PC-9 (cell line): ENCODE results near the gene STRIT1. TPM values are rescaled to one million over a fixed set of nuclear protein-coding genes. Genes with fewer than 3 reads are reported as not detected.
A peak's percentile ranks its signal among the peaks of the same experiment; 100 is the strongest.
"Not testable (repeated sequence)": the region's sequence is repeated elsewhere in the genome, so short reads cannot be mapped to it uniquely, and the experiment has no call there.

Experiments
- BruUV-seq: library from RNA; stranded (reverse); fragments of 400-500 nt; replicated peaks from 2 replicates; lab custom pipeline; 2021; lab: Mats Ljungman, UMichigan
- CTCF ChIA-PET: fragments of 300-600 bp; sonication (Branson Sonifier 250); formaldehyde crosslinking; loops from one replicate; lab custom pipeline; 2022; ENCODE audit warnings: antibody characterized with exemption; lab: Charles Lee
- POLR2A ChIA-PET: fragments of 300-600 bp; sonication (Branson Sonifier 250); formaldehyde crosslinking; loops from one replicate; lab custom pipeline; 2022; ENCODE audit warnings: antibody characterized with exemption; ENCODE audit not compliant: unreplicated experiment; lab: Charles Lee
- DNase-seq, 2 experiments: peaks; one replicate each; pipeline versions ENCODE4 v3.0.0 to v3.0.0-alpha.2; 2015 to 2022; ENCODE audit warnings: mixed read lengths in 1 of 2
- H2AFZ ChIP-seq: fragments of 200-600 bp; sonication (generic); 2 replicates; pipeline ENCODE4 v1.8.1; 2017; ENCODE audit warnings: antibody characterized with exemption
- H3F3A ChIP-seq: fragments of 200-600 bp; sonication (generic); 2 replicates; pipeline ENCODE4 v1.8.1; 2017; ENCODE audit warnings: antibody characterized with exemption, mild to moderate bottlenecking, low read depth; ENCODE audit not compliant: insufficient read depth
- H3K27ac ChIP-seq: fragments of 200-600 bp; sonication (generic); 2 replicates; pipeline ENCODE4 v1.6.1; 2016; ENCODE audit warnings: mixed run types
- H3K27me3 ChIP-seq: fragments of 200-600 bp; sonication (generic); 2 replicates; pipeline ENCODE4 v1.6.1; 2016; ENCODE audit warnings: low read depth, mixed run types; ENCODE audit not compliant: insufficient read depth
- H3K36me3 ChIP-seq: fragments of 200-600 bp; sonication (generic); 2 replicates; pipeline ENCODE4 v1.6.1; 2016; ENCODE audit warnings: low read depth, mixed run types
- H3K4me1 ChIP-seq: fragments of 200-600 bp; sonication (generic); replicated peaks from 2 replicates; pipeline ENCODE4 v1.6.1; 2016; ENCODE audit warnings: mixed run types; ENCODE audit not compliant: insufficient read depth
- H3K4me2 ChIP-seq: fragments of 200-600 bp; sonication (generic); 2 replicates; pipeline ENCODE4 v1.6.1; 2017; ENCODE audit warnings: mixed run types
- H3K4me3 ChIP-seq: fragments of 200-600 bp; sonication (generic); 2 replicates; pipeline ENCODE4 v1.6.1; 2016; ENCODE audit warnings: mixed run types
- H3K79me2 ChIP-seq: fragments of 200-600 bp; sonication (generic); 2 replicates; pipeline ENCODE4 v1.6.1; 2017; ENCODE audit warnings: low read depth, mixed run types
- H3K9me2 ChIP-seq: fragments of 200-600 bp; sonication (generic); 2 replicates; pipeline ENCODE4 v1.8.1; 2017; ENCODE audit warnings: mild to moderate bottlenecking; ENCODE audit not compliant: insufficient read depth
- H3K9me3 ChIP-seq: fragments of 200-600 bp; sonication (generic); 2 replicates; pipeline ENCODE4 v1.8.1; 2016; ENCODE audit warnings: low read depth; ENCODE audit not compliant: insufficient read depth
- H4K20me1 ChIP-seq: fragments of 200-600 bp; sonication (generic); 2 replicates; pipeline ENCODE4 v1.8.1; 2017; ENCODE audit not compliant: insufficient read depth
- CTCF ChIP-seq: fragments of 200-600 bp; sonication (generic); conservative IDR thresholded peaks from 2 replicates; pipeline ENCODE4 v1.6.1; 2017; ENCODE audit warnings: mixed run types, antibody characterized with exemption, mild to moderate bottlenecking, moderate library complexity
- EZH2 ChIP-seq: fragments of 200-600 bp; sonication (generic); IDR thresholded peaks from 2 replicates; pipeline ENCODE4 v1.8.0; 2017; ENCODE audit warnings: antibody characterized with exemption, low read depth
- intact Hi-C: fragments of 100-400 bp; cut with micrococcal nuclease; formaldehyde crosslinking; loops from one replicate; pipeline ENCODE4 v1.10.0; 2022; ENCODE audit not compliant: unreplicated experiment
- total RNA-seq: library from RNA; stranded (reverse); gene quantifications from 2 replicates; pipeline ENCODE4 v1.2.3, GENCODE V29; 2021

STRIT1 gene
- total RNA-seq, 1 experiment from 2014 or later, result not detected

GRCh38 chr3:155271343-155271613 is 22.2 kb downstream of the STRIT1 start:
- peak overlapping the region; percentile 86 for H3K4me2 ChIP-seq
- H3K36me3 ChIP-seq, result no peaks in the 10 kb centered on the region
- ChIA-PET CTCF (interaction anchor here (1.1 kb wide), 1 partner anchor 209 kb away, joined by 7 read pairs; no protein-coding TSS in a partner anchor), POLR2A (interaction anchor here (0.6 kb wide), 2 partner anchors 125 to 1181 kb away, joined by 3 read pairs; no protein-coding TSS in a partner anchor)
- peak overlapping the region; percentile 83 for H2AFZ ChIP-seq
- no peak for TF ChIP-seq CTCF
- TF ChIP-seq EZH2, result no peak
- intact Hi-C loops, result loop anchor here (2.0 kb wide), 3 partner anchors 52 to 298 kb away; no protein-coding TSS in a partner anchor
- H3K79me2 ChIP-seq, result no peaks in the 10 kb centered on the region
- H4K20me1 ChIP-seq, result no peaks in the 10 kb centered on the region
- no peaks in the 10 kb centered on the region for H3K27me3 ChIP-seq
- H3F3A ChIP-seq, result peaks cover 20% of the 10 kb centered on the region
- H3K4me3 ChIP-seq, result peak overlapping the region; percentile 49; the same call in 1 of the 2 replicates
- peak overlapping the region; percentile 98 for H3K27ac ChIP-seq
- peaks cover 10% of the 10 kb centered on the region; the same call in 1 of the 2 replicates for H3K9me3 ChIP-seq
- H3K9me2 ChIP-seq, result peaks cover 4% of the 10 kb centered on the region; the same call in 1 of the 2 replicates
- no TSS peak for BruUV-seq
- no peak for DNase-seq
- peaks cover 33% of the 10 kb centered on the region for H3K4me1 ChIP-seq

- Histone ChIP-seq H3K27ac (peak overlapping the region; percentile 98), H3K4me3 (peak overlapping the region; percentile 49), H3K36me3 (no peaks in the 10 kb centered on the region), H3K9me3 (peaks cover 10% of the 10 kb centered on the region; the same call in 1 of the 2 replicates), H3K4me1 (peaks cover 33% of the 10 kb centered on the region), H2AFZ (peak overlapping the region; percentile 83), H3K79me2 (no peaks in the 10 kb centered on the region), H3F3A (peaks cover 20% of the 10 kb centered on the region), H3K9me2 (peaks cover 4% of the 10 kb centered on the region; the same call in 1 of the 2 replicates), H3K27me3 (no peaks in the 10 kb centered on the region), H4K20me1 (no peaks in the 10 kb centered on the region), H3K4me2 (peak overlapping the region; percentile 86)
- ChIA-PET CTCF (interaction anchor here (1.1 kb wide), 1 partner anchor 208 kb away, joined by 7 read pairs; no protein-coding TSS in a partner anchor), POLR2A (interaction anchor here (0.5 to 0.7 kb wide), 6 partner anchors 30 to 1180 kb away, joined by 3 to 14 read pairs (median 4); no protein-coding TSS in a partner anchor)
- peak; percentile 74 to 79 for DNase-seq
- BruUV-seq, result TSS peak; percentile 99
- intact Hi-C loops, result loop anchor here (1.0 to 2.0 kb wide), 4 partner anchors 38 to 298 kb away; no protein-coding TSS in a partner anchor
- TF ChIP-seq CTCF (0 out of 2 replicates have a peak, but pooled peaks have one; percentile 27), EZH2 (no peak)
Observed at GRCh38 chr3:155270485-155271342, 22.8 kb downstream of the STRIT1 start.

- H3K9me3 ChIP-seq, result peaks cover 10% of the 10 kb centered on the region; the same call in 1 of the 2 replicates
- TF ChIP-seq CTCF (no peak), EZH2 (no peak)
- H4K20me1 ChIP-seq, result no peaks in the 10 kb centered on the region
- no peaks in the 10 kb centered on the region for H3K79me2 ChIP-seq
- intact Hi-C loops, result loop anchor here (1.0 to 2.0 kb wide), 4 partner anchors 38 to 297 kb away; no protein-coding TSS in a partner anchor
- ChIA-PET CTCF (no interaction called here), POLR2A (interaction anchor here (0.6 to 0.7 kb wide), 2 partner anchors 38 to 603 kb away, joined by 4 to 10 read pairs; no protein-coding TSS in a partner anchor)
- peaks cover 33% of the 10 kb centered on the region for H3K4me1 ChIP-seq
- DNase-seq, result peak in 1 of 2 experiments; percentile 96
- peaks cover 4% of the 10 kb centered on the region; the same call in 1 of the 2 replicates for H3K9me2 ChIP-seq
- peak overlapping the region; percentile 83 for H2AFZ ChIP-seq
- peak overlapping the region; percentile 98 for H3K27ac ChIP-seq
- peak overlapping the region; percentile 86 for H3K4me2 ChIP-seq
- no peaks in the 10 kb centered on the region for H3K27me3 ChIP-seq
- no peaks in the 10 kb centered on the region for H3K36me3 ChIP-seq
- peak overlapping the region; percentile 49 for H3K4me3 ChIP-seq
- no TSS peak for BruUV-seq
- peaks cover 20% of the 10 kb centered on the region for H3F3A ChIP-seq
Observed at GRCh38 chr3:155270063-155270462, 23.4 kb downstream of the STRIT1 start.

DNA sequence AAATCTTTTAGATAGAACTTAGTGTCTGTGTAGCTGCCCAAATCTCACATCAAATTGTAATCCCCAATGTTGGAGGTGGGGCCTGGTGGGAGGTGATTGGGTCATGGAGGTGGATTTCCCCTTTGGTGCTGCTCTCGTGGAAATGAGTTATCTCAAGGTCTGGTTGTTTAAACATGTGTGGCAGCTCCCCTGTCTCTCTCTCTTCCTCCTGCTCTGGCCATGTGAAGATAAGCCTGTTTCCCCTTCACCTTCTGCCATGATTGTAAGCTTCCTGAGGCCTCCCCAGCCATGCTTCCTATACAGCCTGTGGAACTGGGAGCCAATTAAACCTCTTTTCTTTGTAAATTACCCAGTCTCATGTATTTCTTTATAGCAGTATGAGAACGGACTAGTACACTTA is 30.6 kb downstream of the STRIT1 start:
- H3F3A ChIP-seq, H3K4me1 ChIP-seq, DNase-seq, H3K4me3 ChIP-seq, H3K36me3 ChIP-seq, H4K20me1 ChIP-seq, H3K27ac ChIP-seq, H3K4me2 ChIP-seq, H3K27me3 ChIP-seq, H3K9me3 ChIP-seq, CTCF ChIA-PET, intact Hi-C loops, H3K79me2 ChIP-seq, BruUV-seq, POLR2A ChIA-PET, H3K9me2 ChIP-seq: not testable (repeated sequence)
- 0 out of 2 replicates have a peak overlapping the region, but pooled peaks have one; percentile 37 for H2AFZ ChIP-seq
